ENCODE data around the gene AHNAK2.
A peak's percentile ranks its signal among the peaks of the same experiment; 100 is the strongest.

Gene AHNAK2

DNA sequence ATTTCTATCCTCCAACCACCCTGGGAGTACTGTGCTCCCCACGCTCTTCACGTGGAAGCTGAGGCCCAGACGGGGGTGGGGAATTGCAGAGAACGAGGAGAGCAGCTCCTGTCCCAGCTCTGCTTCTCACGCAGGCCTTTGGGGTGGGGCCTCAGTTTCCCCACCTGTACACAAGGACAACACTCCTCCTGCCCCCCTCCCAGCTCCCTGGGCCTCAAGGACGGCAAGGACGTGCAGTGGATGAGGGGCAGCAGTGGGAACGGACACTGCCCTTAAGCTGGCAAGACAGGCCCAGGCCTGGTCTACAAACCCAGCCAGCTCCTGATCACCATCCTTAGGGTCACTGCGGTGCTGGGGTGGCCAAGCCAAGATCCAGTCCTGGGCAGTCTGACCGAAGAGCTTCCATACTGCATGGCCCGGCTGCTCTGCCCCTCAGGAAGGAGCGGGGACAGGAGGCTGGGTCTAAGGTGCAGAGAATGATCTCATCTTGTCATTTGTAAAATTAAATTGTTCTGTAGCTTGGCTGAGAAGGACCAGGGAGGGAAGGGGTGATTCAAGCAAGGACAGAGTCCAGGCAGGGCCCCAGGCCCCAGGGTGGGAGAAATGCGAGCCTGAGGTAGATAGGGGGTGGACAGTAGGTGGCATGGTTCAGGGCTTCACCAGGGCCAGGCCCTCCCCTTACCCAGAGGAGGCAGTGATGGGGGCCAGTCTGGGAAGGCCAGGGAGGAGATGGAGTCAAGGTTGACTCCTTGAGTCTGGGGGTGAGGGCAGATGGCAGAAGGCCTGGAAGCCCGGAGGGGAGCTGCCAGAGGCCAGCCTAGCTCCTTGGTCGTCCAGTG lies 6.1 kb upstream of the AHNAK2 start:
- no peak for DNase-seq

DNA sequence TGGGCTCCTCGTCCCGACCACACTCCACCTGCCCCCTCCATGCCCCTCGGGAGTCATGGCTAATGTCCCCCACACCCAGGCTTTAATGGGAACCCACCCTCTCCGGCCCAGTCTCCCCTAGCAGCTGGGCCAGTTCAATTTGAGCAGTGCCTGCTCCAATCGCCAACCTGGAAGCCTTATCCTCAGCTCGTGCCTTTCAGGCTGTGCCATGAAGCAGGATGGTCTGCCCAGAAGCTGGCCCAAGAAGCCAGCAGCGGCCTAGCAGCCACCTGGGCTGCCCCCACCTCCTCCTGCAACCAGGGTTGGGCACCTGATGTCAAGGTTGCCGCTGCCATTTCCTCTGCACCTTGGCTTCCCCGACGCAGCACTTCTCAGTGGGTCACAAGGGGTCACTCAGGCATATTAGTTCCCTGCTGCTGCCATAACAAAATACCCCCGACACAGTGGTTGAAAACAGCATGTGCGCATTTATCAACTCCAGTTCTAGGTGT lies 5.1 kb upstream of the AHNAK2 start:
- no peak for DNase-seq

DNA sequence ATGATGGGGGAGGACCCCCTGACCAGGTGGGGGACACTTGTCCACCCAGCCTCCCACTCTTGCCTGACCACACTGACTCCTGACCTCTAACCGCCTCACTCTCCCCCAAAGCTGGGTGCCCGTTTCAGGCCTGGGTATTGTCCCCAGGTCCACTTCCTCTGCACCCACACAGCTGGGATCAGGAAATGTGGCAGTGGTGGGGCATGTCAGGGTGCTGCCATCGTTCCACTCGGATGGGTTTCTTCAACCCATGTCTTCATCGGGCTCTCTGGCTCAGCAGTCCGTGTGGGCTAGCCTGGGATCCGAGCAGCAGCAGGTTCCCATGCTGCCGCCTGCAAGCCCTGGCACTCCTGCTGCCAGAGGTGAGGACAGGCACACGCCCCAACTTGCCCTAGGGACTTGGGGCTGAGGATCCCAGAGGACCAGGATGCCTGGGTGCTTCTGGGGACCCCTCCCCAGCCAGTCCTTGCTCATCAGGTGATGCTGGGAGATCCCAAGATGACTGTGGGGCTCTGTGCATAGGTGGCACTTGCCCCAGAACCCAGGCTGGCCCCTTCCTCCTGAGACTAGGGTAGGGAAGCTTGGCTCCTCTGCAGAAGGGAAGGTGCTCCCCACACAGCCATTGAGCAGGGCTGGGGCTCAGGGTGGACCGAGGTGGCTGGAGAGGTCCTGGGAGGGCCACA lies 4.5 kb upstream of the AHNAK2 start:
- no peak for DNase-seq

DNA sequence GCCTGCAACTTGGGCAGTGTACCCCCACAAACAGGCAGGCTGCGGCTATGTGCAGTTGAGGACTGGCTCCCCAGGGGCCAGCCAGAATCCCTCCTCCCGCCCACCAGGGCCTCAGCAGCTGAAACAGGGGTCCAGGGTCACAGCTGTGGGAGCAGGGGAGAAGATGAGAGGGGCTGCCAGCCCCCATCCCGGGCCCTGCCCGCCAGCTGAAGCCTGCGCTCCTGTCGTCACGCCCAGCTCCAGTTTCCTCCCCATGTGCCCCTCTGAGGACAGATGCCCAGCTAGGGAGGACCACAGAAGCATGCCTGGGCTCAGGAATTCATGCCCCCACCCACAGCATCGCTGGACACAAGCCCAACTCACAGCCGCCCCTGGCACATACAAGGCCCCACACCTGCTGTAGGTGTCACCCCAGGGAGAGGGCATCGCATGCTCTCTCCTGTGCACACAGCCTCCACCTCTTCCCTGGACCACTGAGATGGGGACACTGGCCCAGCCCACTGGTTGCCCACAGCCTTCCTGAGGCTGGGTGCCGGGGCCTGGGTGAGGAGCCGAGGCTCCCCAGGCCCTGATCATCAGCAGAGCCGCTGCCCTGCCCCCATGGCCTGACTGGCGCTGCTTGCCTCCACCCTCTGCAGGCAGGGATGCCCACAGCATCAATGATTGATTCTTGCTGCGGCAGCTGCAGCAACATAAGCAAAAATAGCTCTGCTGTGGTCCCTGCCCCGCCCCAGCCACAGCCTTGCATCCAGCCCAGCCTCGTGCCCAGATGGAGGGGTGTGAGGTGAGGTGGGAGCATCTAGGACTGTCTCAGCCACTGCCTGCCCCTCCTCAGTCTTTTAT lies 3.7 kb upstream of the AHNAK2 start:
- DNase-seq, result no peak

DNA sequence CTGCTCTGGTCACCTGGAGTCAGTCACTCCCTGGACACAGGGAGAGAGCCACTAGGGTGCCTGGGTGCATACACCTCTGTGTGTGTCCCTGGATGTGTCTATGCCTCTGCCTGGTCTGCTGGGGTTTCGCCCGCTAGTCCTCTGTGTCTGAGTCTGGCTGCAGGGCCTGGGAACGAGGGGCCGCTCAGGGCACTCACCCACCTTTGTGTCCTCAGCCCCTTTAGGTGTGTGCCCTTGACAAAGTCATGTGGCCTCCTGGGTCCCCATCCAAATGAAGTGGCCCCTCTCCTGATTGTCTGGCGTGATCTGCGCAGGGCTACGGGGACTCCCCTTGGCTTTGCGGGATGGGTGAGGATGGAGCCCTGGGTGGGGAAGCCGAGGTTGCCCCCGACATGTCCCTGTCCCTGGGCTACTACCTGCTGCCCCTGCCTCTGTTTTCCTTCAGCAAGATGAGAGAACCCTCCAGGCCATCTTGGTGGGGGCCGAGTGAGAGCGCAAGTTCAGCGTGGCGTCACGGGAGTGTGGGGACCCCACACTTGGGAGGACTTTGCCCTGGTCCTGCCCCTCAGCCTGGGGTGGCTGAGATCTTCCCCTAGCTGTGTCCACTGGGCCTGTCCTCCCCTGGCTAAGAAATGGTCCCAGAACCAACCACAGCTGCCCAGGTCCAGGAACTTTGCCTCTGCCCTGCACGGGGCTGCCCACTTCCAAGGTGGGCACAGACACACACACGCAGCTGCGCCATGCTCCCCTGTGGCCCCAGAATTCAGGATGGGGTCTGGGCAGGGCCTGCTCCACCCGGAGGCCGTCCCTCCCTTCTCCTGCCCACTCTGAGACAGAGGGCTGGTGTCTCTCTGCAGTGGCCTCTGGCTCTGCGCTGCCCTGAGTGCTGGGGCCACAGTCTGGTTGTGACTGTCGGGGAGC lies 2.7 kb upstream of the AHNAK2 start:
- no peak for DNase-seq

DNA sequence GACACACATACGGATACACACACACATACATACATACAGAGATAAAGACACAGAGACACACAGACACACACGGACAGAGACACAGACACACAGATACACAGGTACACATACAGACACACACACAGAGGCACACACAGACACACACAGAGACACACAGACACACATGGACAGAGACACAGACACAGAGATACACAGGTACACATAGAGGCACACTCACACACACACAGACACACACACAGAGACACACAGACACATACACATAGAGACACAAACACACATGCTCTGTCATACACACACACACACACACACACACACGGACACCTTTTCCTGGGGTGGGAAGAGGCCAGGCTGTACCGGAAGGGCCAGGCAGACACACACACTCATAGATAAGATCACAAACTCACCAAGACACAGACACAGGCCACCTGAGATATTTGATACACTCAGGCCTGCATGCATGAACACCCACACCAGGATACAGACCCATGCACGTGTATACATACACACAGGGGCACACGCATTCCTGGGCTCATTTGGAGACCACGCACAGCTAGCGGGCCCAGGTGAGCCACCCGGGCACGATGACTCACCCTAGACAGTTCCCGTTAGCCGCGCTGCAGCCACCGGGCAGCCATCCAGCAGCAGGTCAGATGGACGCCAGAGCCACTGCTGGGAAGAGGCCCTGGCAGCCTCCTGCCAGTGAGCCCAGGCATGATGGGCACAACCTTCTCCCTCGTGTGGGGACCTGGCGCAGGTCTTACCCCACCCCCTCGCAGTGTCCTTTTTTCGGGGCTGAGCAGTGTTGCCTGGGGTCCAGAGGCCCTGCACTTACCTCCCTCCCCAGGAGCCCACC lies 1.8 kb upstream of the AHNAK2 start:
- no peak for DNase-seq

DNA sequence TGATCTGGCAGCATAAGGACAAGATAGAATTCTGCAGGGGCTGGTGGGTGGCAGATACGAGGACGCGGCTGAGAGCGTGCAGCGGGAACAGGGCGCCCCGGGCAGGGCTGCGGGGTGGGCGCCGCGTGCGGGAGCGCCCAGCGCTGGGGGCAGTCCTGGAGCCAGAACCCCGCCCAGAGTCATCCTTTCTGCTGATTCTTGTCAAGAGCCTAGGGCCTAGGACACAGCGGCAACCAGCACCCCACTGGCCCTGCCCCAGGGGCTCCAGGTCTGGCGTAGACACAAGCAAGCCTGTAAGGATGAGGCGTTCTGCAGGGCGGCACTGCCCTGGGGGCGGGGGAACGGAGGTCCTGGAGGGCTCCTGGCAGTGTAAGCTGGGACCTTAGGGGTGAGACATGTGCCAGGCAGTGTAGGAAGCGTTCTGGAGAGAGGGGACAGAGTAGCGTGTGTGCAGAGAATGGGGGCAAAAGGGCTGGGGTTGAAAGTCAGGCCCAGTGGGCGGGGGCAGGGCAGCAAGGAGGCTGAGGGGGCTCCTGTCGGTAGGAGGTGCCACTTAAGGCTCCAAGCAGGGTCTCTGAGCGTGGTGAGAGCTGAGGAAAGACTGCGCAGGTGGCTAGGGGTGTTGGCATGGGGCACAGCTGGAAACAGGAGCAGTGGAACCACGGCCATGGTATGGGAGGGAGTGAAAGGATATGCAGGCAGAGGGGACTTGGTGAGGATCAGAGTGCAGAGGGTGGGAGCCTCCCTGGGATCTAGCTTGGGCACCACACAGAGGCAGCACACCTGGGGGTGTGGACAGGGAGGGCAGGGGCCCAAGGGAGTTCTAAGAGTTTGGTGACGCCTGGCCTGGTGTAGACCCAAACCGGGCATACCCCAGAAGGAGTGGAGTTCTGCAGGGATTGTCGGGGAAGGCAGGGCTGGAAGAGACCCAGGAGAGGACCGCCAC lies 845 bp upstream of the AHNAK2 start:
- no peak for DNase-seq

DNA sequence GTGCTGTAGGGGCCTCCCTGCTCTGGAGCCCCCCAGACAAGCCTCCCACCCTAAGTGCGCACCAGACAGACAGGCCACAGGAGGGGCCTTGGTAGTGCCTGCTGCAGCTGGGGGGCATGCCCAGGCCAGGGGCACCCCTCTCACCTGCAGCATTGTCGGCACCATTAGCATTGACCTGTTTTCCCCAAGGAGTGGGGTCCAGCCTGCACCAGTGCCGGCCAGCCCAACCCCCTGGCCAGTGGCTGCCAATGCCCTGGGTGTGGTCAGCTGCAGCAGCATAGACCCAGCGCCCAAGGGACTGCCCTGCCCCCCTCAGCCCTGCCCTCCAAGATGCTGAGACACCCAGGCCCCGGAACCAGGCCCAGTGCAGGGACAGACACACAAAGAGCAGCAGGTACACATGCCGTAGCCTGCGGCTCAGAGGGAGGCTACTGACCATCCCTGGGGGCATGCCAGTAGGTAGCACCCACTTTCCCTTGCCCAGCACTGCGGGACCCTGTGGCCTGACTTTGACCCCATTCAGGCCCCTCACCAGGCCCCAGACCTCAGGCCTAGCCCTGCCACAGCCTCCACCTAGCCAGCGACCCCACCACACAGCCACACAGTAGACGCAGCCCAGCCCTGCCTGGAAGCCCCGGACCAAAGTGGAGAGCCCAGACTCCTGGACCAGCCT lies 1.0 kb downstream of the AHNAK2 start:
- DNase-seq, result no peak

DNA sequence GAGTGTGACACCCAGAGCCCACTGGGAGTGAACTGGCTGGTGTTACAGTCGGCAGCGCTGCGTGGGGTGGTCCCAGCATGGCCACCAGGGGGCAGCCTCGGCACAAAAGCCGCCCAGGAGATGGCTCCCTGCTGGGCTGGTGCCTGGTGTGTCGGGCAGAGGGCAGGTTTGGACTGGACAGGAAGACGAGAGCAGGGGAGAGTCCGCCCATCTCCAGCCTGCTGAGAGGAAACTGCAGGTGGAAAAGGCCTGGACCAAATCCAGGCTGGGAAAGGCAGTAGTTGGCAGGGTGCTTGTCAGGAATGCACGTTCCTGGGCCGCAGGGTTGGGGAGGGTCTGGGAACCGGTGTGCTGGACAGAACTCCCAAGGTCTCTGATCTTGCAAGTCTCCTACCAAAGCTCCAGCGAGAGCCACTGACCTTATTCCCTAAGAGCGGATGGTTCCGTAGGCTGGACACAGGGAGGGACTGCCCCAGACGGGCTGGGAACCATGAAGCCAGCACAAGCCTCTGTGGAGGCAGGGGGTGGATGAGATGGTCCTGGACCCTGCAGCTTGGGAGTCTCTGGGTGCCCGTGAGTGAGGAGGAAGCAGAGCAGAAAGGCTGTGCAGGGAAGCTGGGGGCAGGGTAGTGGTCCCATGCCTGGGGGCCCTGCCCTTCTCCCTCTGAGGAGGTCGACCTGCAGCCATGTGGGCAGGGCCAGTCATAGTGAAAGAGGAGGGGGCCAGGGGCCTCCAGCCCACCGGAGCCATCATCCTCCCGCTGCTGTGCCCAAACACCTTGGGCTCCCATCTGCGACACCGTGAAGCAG lies 1.8 kb downstream of the AHNAK2 start:
- DNase-seq, result peak; percentile 25

DNA sequence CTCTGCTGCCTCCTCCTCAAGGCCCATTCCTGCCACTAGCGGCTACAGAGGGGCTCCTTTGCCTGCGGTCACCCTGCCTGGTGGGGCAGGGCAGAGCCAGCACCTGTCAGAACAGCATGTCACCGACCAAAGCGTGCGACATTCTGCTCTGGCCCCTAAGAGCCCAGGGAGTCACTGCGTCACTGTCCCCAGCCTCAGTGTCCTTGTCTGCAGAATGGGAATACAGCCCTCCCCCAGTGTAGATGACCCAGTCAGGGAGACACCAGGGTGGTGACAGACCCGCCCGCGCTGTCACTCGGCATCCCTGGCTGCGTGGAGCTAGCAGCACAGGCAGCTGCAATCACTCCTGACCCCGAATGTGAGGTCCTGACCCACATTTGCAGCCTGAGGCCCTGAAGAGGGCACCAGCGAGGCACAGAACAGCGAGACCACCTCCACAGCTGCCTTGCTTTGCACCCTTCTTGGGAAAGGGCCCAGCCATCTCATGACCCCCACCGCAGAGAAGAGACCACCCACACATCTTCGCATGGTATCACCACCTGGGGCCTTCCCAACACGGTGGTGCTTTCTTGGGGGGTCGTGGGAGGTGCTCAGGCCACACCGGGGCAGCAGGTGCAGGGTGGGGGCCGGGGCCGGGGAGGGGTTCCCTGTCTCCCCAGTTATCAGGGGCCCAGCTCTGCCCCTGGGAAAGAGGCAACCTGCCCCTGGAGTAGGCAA lies 2.5 kb downstream of the AHNAK2 start:
- DNase-seq, result no peak

DNA sequence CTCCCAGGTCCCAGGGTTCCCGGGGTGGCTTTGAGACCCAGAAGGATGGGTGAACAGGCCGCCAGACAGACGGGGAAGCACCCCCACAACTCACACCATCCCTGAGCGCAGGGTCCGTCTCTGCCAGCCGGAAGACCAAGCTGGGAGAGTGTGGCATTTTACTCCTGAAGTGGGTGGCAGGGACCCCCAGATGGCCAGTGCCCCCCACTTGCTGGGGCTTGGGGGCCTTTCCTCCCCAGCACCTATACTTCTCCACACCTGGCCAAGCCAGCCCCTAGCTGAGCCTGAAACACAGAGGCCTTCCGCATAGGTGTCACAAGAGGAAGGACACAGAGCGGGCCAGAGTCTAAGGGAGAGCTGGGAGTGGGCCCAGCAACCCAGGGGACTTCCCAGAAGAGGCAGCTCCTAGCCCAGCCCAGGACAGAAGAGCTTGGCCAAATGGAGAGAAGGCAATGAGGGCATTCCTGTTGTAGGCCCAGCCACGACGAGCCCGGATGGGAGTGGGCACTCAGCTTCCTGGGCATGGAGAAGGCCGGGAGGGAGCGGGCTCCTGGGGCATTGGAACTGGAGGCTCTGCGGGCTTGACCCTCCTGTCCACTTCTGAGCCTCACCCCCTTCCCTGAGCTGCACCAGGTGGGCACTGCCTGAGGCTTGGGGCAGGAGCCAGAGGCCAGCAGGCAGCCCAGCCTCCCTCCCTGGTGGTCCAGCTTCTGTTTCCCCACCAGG lies 3.3 kb downstream of the AHNAK2 start:
- DNase-seq, result no peak

DNA sequence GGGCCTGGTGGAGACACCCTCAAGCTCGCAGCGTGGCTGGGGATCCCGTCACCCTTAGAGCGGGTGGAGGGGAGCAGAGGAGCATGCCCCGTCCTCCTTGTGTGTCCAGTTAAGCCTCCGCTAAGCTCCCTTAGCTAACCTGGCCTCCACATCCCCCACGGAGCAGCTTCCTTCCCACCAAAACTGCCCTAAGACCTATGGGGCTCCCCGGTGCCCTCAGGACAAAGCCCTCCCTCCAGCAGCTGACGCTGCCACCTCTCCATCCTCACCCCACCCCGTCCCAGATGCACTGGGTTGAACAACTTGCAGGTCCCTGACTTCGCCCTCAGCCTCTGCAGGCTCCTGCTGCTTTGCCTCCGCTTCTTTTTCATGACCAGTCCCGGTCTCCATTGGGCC lies 4.0 kb downstream of the AHNAK2 start:
- no peak for DNase-seq

DNA sequence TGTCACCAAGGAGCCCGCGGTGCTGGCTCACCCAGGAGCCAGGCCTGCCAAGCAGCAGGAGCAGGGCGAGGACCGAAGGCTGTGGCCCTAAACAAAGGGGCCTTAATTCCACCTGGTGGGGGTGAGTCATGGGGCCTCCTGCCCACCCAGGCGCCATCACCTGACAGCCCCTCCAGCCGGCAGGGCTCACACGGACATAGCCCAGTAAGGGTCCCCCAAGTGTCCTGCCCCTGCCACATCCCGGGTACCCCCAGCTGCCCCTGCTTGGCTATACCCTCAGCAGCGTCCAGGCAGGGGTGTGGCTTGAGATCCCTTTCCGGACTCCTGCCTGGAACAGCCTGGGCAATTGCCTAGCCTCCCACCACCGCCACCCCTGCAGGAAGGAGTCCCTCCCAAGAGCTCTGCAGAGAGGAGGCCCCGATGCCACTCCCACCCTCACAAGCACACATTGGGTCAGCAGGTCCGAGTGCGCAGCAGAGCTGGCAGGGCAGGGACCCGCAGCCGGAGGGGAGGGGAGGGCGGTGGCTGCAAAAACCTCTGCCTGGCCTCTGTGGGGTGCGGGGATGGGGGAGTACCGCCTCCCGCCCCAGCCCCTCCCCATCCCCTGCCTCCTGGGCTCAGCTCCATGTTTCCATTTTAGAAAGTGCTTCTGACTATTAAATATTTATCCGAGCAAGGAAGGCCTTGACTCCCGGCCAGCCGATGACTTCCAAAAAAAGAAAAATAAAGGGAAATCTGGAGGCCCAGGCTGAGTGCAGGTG lies 4.6 kb downstream of the AHNAK2 start:
- DNase-seq, result no peak

DNA sequence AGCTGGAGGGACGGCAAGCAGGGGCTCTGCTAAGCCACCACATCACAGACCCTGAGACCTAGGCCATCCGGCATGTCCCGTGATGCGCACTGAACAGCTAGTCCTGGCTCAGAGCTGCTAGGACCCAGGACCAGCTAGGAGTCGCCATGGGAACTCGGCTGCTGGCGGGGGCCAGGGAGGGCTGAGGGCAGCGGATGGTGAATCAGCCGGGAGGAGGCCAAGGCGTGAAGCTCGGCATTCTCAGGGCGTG lies 5.1 kb downstream of the AHNAK2 start:
- DNase-seq, result no peak

DNA sequence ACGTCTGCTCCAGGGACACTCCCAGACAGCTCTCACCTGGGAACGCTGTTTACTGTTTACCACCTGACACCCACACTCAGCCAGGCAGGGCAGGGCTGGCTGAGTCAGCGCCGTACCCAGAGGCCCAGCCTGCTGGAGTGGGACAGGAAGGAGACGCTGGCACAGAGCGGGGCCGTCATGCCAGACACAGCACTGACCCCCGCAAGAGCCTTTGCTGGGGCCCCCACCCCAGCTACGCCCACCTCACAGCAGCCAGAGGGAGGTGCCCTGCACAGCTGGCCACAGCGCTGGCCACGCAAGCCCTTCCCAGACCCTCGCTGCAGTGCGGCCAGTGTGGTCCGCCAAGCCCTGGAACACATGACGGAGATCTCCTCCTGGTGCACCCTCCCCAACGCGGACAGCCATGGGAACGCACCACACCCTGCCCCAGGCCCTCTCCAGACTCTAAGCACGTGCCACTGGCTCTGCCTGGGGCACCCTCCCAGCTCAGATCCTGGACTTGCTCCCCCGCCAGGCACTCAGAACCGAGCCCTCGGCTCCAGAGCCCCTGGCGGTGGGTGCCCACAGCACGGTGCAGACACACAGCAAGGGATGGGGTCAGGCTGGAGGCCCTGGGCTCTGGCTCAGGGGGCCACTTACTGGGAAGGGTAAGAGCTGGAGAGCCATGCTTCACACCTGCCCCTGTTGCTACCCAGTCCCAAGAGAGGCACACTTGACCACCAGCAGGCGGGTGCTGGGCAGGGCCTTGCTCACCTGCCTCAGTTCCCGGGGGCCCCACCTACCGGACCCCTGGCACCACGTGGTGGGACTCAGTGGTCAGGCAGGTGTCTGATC lies 5.7 kb downstream of the AHNAK2 start:
- DNase-seq, result peak; percentile 29

Data from DMS153 (cell line).